GM18861 (cell line): Measurements from ENCODE around the gene SPECC1.
"Not testable (repeated sequence)": the region's sequence is repeated elsewhere in the genome, so short reads cannot be mapped to it uniquely, and the experiment has no call there.

ENCODE experiments used
- ATAC-seq: cut with Tn5 transposase; IDR thresholded peaks from one replicate; pipeline ENCODE4 v1.9.1; 2021; ENCODE audit not compliant: unreplicated experiment

SPECC1 gene

DNA sequence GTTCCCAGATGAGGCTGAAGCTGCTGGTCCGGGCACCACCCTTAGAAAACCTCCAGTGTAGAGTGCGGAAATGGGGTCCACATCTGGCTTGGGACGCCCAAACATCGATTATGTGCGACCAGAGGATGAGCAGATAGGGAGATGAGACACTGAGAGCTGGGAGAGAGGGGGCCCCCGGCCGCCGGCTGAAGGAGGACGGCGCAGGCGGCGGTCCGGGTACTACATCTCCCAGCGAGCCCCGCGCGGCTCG is 182 bp upstream of the SPECC1 start:
- no peak for ATAC-seq

DNA sequence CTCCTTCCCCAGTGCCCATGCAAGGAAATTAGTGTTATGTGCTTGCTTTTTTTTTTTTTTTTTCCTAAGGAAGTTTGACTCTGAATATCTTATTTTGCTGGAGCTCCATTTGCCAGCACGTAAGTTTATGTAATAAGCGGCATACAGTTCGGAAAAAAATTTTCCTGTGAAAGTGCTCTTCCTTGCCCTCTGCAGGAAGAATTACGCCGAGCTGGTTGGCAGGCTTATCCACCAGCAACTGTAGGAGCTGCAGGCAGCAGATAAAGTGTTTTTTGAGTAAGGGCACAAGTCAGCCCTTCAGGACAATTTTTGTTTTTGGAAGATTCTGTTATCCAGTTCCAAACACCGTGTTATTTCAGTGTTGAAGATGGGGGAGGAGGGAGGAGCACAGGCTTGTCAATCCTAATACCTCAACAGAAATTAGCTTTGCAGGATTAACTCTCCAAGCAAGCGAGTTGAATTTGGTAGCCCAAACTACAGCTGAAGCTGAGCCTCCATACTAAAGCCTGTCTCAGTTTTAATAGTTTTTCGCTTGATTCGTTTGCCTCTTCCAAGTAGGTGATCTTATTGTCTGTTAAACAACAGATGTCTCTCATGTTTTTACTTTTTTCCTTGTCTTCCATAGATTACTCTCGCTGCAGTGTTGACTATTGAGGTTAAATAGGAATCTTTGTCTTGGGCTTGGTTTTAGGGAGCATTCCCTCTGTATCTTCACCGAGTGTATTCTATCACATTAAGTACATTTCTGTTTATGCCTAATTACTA is 1.1 kb downstream of the SPECC1 start:
- ATAC-seq: no peak

DNA sequence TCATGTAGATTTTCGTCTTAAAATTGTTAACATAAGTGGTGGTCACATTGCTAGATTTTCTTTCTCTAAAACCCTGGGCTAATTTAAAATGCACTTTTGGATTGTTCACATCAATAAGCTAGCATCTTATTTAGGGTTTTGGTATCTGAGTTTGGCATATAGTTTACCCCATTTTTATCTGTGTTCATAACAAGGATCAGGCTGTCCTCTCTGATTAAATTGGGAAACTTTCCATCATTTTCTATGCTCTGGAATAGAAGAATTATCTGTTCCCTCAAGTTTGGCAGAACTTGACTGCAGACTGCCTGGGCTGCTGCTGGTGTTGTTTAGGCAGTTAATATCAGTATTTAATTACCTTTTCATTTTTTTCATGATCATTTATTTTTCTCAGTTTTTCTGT is 1.8 kb downstream of the SPECC1 start:
- no peak for ATAC-seq

DNA sequence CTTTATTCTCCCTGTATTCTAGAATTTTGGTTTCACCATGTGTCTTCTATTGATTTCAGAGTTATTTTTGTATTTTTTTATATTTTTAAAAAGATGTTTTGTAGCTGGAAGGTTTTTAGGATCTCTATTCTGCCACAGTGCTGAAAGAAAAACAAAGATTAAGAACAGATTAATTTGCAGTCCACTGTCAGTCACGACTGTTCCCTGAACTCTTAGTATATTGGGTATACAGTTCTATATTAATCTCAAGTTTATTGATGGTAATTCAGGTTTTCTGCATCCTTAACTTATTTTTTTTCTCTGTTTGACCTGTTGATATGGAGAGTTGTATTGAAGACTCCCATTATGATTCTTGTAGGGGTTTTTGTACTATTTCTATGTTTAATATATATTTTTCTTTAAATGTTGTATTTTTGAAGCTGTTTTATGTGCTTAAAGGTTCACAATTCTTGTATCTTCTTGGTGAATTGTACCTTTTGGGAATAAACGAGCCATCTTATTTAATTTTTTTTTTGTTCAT is 2.9 kb downstream of the SPECC1 start:
- no peak for ATAC-seq

DNA sequence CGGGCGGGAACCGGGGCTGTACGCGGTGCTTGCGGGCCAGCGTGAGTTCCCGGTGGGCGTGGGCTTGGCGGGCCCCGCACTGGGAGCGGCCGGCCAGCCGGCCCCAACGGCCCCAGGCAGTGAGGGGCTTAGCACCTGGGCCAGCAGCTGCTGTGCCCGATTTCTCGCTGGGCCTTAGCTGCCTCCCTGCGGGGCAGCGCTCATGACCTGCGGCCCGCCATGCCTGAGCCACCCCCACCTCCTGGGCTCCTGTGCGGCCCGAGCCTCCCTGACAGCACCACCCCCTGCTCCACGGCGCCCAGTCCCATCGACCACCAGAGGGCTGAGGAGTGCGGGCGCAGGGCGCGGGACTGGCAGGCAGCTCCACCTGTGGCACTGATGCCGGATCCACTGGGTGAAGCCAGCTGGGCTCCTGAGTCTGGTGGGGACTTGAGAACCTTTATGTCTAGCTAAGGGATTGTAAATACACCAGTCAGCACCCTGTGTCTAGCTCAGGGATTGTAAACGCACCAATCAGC is 7.4 kb downstream of the SPECC1 start:
- ATAC-seq: not testable (repeated sequence)

DNA sequence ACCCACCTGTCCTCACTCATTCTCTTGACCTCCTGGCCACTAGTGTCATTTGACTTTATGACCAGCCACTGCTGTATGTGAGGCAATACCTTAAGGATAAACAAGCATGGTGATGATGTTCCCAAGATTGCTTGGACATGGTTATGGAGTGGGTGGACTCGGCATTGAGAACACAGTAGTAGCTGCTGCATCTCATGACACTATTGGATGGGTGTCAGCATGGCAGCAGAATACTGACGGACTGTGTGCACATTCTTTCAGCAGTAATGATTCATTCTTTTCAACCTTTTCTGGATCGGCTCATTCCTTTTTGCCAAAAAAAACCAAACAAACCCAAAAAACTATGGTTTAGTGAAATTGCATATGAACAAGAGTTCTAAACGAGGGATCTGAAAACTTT is 13.5 kb downstream of the SPECC1 start:
- ATAC-seq: no peak

DNA sequence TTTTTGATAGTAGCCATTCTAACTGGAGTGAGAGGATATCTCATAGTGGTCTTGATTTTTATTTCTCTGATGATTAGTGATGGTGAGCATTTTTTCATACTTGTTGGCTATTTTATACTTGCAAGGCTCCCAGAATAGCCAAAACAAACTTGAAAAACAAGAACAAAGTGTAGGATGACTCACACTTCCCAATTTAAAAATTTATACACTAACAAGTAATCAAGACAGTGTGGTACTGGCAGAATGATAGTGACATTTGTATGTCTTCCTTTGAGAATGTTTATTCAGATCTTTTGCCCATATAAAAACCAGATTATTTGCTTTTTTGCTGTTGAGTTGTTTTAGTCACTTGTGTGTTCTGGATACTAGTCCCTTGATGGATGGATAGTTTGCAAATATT is 17.8 kb downstream of the SPECC1 start:
- no peak for ATAC-seq

DNA sequence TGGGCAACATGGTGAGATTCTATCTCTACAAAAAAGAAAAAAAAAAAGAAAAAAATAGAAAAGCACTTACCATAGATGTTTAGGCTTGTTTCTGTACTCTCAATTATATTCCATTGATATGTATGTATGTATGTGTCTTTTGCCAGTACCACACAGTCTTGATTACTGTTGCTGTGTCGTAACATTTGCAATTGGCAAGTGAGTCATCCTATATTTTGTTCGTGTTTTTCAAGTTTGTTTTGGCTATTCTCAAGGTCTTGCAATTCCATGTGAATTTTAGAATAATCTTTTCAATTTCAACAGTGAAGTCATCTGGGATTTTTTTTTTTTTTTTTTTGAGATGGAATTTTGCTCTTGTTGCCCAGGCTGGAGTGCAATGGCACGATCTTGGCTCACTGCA is 19.3 kb downstream of the SPECC1 start:
- ATAC-seq: no peak

DNA sequence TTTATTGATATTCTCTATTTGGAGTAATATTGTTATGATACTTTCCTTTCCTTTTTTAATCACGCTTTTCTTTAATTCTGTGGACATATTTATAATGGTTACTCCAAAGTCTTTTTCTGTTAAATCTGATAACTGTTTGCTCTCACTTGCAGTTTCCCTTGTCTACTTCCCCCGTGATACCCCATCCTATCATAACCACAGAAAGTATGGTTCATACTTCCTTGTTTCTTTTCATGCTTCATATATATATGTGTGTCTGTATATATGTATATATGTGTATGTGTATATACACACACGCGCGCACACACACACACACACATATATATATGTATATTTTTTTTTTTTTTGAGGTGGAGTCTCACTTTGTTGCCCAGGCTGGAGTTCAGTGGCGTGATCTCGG is 23.5 kb downstream of the SPECC1 start:
- ATAC-seq: no peak

DNA sequence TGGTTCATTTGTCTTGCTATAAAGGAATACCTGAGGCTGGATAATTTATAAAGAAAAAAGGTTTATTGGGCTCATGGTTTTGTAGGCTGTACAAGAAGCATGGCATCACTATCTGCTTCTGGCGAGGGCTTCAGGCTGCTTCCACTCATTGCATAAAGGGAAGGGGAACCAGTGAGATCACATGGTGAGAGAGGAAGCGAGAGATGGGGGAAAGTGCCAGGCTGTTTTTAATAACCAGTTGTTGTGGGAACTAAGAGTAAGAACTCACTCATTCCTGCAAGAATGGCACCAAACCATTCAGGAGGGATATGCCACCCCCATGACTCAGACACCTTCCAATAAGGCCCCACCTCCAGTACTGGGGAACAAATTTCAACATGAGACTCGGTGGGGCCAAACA is 24.3 kb downstream of the SPECC1 start:
- no peak for ATAC-seq

DNA sequence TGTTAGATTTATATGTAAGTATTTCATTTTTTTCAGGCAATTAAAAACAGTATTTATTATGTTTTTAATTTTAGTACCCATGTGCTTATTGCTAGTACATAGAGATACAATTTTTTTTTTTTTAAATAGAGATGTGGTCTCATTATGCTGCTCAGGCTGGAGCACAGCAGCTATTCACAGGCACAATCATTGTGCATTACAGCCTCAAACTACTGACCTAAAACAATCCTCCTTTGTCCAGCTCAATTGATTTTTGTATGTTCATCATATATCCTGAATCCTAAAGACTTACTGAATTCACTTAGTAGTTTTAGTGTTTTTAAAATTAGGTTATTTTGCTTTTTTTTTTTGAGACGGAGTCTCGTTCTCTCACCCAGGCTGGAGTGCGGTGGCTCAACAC is 26.3 kb downstream of the SPECC1 start:
- ATAC-seq: no peak

DNA sequence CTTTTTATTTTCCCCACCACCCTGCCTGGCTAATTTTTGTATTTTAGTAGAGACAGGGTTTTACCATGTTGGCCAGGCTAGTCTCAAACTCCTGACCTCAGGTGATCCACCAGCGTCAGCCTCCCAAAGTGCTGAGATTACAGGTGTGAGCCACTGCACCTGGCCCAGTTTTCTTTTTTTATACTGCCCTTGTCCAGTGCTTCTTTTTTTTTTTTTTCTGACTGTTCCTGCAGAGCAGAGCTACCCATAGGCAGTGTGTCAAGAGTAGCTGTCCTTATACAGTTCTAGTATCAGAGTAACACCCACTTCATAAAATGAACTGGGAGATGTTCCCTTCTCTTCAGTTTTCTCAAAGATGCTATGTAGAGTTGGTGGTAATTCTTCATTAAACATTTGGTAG is 28.1 kb downstream of the SPECC1 start:
- not testable (repeated sequence) for ATAC-seq

DNA sequence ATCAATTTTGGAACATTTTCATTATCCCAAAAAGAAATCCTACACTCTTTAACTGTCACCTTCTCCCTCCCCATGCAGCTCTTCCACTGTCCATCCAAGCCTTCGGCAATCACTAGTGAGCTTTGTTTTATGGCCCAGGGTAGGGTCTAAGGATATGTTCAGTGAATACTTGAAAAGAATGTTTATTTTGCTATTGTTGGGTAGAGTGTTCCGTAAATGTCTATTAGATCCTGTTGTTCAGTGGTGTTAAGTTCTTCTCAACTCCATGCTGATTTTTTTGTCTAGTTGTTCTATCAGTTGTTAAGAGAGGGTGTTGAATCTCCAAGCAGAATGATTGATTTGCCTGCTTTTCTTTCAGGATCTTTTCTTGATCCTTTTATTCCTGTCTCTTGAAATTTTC is 29.9 kb downstream of the SPECC1 start:
- ATAC-seq: no peak

DNA sequence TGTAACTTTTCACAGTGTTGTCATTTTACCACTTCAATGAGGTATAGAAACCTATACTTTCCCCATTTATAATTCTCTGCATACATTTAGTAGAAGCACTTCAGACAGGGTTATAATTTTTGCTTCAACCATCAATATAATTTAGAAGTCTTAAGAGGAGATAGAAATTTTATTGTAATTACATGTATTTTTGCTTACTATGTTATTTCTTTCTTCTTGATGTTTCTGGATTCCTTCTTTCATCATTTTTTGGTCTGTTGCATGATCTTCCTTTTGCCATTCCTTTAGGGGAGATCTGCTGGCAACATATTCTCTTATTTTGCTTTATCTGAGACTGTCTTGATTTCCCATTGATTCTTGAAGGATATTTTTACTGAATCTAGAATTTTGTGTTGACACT is 31.1 kb downstream of the SPECC1 start:
- no peak for ATAC-seq

DNA sequence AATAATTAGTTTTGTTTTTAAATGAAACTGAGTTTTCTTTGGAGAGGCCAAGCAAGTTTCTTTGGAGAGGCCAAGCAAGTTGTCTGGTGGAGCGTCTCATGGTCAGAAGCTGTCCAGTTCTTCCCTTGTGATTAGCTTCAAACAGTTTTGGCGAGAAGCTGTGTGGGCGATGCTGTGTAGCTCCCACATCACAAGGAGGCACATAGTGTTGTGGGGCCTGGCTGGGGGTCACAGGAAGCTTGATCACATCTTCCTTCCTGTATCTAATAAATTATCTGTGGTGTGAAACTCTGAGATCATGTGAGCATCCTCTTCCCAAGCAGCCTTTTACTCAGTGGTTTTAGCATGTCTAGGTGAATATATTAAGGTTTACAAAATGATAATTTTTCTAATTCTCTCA is 33.9 kb downstream of the SPECC1 start:
- ATAC-seq: no peak

DNA sequence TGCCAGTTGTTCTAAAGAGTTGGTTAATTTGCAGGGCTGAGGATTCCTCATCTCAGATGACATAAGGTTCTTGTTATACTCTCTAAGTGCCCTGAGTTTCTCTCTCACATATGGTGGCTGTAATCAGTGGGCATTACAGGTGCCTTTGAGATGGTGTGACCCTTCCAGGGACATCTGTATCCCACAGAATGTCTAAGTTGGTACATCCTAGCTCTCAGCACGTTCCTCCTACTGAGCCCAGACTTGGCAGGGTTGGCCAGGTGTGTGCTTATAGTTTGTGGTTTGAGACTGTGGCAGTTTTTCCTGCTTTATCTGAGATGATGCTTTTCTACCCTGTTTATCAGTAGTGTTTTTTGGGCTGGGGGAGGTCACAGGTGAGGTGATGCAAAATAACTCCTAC is 36.3 kb downstream of the SPECC1 start:
- no peak for ATAC-seq

DNA sequence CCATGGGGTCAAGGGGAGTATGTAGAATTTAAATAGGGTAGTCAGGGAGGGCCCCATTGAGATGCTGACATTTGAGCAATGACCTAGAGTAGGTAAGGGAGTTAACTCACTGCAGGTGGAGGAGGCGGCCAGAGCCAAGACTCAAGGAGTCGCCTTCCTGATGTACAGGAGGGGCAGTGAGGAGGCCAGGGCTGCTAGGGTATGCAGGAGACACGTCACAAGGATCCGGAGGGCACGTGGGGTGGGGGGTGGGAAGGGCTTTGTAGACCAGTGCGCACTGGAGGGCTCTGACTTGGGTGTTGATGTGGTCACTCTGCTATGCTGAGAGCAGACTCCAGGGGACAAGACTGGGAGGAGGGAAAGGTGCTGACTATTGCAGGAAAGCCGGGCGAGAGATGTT is 37.5 kb downstream of the SPECC1 start:
- no peak for ATAC-seq

DNA sequence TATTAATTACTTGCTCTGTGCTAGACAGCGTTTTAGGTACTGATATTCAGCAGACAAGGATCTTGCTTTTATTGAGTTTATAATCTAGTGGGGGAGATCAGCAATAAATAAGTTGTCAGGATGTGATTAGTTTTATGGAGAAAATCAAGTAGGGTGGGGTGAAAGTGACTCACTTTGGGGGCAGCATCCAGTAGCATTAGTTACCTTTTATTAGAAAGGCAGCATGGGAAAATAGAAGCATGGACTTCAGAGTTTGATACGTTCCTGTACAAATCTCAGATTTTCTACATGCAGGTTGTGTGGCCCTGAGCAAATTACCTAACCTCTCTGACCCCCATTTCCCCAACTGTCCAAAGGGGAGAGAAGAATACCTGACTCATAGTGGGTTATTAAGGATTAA is 42.5 kb downstream of the SPECC1 start:
- no peak for ATAC-seq

DNA sequence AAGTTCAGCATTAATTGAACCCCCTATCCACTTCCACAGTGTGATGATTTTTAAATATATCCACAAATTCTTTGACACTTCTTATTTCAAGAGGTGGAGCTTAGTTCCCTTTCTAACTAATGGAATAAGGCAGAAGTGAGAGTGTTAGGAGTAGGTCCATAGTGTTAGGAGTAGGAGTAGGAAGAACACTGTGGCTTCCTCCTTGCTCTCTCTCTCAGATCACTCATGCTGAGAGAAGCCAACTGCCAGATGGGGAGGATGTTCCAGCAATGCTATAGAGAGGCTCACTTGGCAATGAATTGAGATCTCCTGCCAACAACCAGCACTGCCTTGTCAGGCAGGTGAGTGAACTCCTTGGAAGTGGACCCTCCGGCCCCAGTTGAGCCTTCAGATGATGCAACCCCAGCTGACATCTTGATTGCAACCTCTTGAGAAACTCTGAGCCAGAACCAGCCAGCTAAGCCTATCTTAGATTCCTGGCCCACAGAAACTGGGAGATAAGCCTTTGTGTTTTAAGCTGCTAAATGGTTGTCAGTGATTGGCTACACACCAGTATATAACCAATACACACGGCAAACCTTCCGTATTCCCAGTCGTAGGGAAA is 44.3 kb downstream of the SPECC1 start:
- ATAC-seq: no peak

DNA sequence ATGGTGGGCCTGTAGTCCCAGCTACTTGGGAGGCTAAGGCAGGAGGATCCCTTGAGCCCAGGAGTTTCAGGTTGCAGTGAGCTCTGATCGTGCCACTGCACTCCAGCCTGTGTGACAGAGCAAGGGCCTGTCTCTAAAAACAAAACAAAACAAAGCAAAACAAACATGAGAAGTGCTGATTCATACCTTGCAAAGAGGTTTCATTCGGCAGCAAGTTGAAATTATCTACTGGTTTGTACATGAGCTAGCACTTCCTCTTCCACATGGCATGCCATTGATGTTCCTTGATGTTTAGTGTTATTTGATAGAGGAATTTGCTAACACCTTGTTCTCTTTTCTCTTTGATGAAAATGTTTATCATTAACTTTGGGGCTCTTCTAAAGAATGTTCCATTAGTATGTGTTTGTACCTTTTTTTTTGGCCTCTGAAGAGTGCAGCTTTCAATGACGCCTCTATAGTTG is 50.6 kb downstream of the SPECC1 start:
- no peak for ATAC-seq

DNA sequence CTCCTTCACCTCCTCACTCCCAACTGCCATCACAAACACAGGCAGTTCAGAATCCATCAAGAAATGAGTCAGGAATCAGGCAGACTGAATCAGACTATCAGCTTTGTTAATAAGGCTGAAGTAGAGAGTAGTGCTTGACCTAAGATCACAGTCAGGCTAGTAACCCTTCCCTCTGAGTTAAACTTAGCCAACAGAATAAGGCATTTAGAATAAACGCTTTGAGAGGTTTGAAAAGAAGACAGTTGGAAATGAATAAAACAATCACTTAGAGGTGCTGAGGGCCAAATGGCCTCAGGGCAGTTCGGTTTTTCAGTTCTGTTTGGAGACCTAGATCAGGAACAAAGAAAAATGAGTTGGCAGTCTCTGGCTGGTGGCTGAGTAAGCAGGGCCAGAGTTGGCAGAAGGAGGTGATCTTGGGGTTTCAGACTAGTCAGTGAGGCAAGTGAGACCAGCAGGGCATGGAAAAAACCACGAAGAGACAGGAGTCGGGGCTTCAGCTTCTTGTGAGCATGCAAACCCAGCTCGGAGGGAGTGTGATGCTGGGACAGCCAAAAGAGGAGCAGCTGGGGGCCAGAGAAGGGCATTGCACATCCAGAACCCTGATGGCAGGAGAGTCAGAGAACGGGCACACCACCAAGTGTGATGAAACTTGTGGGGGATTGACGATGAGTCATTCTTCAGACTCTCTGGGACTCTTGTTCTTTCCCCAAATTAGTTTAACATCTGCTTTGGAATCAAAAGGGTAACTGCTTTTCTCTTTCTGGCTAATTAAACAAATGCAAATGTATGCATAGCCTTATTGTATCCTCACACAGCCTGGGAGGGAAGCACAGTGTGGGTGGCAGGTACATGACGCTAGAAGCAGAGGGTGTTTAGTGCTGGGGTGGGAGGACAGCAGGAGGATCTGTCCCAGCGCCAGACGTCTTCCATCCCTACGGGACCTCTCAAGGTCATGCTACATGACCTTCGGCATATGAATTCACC is 54.8 kb downstream of the SPECC1 start:
- ATAC-seq: peak; percentile 31

DNA sequence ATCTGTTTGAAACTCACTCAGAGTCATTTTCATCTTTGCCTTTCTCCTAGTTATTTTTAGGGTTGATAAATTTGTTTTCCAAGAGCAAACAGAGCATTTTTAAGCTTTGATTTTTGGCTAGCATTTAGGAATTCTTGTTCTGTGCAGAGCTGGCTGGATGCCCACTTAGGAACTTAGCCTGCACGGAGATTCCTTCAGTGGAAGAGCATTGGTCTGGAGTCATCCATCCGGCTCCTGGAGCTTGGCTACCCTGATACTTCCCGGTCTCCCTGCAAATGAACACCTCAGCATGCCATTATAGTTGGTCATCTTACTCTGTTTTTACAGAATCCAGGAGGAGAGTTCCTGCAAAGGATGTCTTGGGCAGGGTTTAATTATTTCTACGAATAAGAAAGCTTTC is 57.1 kb downstream of the SPECC1 start:
- ATAC-seq: no peak
